ENCODE results near the gene SNX32. TPM values are rescaled to one million over a fixed set of nuclear protein-coding genes. Genes with fewer than 3 reads are reported as not detected.
A peak's percentile ranks its signal among the peaks of the same experiment; 100 is the strongest.

SNX32 gene
- polyA plus RNA-seq, 3 donors = 2.1 to 3.3 (median 2.3) TPM

DNA sequence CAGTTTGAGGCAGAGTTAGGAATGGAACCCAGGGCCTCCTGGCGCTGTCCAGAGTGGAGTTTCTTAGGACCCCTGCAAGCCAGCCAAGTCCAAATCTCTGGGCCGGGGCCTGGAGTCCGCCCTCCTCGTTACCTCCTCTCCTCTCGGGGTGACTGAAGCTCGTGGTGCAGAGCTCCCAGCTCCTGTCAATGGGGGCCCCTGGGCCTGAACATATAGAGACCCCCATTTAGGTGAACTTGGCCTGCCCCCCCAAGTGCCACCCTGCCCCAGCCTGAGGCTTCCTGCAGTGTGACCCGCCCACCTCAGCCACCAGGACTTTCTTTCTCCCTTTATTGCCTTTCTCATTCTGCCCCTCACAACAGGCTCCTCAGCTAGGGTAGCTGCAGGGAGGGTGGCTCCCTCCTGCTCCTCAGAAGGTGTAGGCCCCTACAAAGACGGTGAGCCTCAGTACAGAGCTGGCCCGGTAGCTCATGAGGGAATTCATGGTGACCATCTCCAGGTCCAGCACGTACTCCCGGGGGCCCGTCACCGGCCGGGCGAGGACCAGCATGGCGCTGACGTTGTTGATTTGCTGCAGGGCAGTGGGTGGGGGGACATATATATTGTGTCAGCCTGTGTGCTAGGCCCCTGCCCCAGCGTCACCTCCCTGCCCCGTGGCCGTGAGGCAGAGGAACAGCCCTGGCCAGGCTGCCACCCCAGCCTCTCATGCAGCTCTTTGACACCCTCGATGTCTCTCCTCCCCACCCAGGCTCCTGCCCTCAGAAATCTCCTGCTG is 32.9 kb downstream of the SNX32 start:
- no peak for DNase-seq

DNA sequence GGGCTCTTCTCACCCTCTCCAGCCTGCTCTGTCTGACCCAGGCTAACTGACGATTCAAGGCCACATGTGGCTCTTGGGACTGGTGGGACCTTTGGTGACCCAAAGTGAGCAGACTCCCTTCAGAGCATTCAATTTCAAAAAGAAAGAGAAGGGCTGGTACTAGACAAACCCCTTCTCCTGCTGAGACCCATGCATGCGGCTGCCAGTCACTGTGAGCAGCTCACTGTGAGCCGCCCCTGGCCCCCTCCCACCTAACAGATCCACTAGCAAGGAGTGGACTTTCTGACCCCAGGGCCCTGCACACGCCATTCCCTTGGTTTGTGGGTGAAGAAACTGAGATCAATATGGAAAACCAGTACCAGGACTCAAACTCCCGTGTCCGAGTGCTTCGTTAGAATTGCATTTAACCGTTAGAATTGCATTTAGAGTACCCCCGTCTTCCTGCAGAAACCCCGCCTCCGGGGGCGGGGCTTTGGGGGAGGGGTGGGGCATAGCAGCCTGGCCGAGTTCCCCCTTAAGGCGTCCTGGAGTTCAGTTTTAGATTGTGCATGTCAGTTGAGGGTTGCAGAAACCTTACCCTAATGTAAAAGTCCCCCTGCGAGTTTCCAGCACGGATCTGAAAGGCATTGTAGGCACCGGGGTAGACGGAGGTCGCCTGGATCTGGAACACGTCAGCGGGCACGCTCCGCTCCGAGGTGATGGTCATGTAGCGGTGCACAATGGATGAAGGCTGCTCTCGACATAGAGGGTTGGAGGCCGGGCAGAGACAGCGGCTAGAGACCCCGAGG is 33.7 kb downstream of the SNX32 start:
- no peak for DNase-seq

DNA sequence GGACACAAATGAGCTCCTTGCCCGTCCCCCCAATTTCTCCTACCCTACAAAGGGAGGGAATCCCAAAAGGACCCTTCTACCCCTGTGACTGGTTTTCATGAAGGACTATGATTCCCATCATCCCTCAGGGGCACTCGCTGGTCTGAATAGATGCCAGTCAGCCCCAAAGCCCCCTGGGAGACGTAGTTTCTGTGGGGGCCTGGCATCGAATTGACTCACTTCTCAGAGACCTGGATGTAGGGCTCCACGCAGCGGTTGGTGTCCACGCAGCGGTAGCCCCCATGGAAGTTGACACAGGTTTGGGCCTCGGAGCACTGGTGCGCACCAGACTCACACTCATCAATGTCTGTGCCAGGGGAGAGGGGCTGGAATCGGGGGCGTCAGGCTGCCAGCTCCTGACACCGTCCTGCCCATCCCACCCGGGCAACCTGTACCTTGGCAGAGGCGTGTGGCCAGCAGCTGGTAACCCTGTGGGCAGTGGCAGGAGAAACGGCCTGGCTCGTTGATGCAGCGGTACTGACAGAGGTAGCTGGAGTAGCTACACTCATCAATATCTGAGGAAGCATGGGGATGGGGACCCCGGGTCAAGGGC is 34.4 kb downstream of the SNX32 start:
- DNase-seq = no peak

DNA sequence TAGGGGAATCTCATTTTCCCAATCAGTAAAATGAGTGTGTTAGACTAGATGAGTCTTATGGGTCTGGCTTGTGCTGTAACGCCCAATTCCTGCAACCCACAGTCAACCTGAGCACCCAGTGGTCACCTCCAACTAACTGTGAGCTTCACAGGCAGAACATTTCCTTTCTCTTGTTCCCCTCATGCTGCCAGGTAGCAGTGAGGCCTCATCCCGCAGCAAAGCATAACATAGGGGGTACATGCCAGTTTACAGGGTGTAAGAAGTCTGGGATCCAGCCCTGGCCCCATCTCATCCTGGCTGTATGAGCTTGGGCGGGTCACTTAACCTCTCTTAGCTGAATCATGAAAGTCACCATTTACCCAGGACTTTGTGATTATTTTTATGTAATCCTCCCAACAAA is 35.1 kb downstream of the SNX32 start:
- no peak for DNase-seq

DNA sequence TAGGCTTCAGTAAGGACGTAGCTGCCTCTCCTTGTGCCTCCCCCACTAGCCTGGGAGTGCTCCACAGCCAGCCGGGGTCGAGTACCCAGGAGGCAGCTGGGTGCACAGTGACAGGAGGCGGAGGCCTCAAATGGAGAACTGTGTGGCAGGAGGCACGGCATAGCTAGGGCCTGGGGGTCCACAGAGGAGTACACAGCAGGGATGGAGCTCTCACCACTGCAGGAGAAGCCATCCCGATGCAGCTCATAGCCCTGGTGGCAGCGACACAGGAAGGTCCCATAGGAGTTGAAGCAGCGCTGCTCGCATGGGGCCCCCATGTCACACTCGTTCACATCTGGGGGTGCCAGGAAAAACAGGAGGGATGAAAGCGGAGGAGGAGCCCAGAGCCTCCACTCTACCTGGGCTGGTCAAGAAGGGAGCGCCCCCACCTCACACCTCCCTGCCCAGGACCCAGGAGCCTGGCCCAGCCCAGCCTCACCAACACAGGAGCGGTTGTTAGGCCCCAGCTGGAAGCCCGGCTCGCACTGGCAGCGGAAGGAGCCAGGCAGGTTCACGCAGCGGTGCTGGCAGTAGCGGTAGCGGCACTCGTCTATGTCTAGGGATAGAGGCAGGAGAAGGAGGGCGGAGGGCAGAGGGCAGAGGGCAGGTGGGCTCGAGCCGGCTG is 36.0 kb downstream of the SNX32 start:
- DNase-seq = no peak

DNA sequence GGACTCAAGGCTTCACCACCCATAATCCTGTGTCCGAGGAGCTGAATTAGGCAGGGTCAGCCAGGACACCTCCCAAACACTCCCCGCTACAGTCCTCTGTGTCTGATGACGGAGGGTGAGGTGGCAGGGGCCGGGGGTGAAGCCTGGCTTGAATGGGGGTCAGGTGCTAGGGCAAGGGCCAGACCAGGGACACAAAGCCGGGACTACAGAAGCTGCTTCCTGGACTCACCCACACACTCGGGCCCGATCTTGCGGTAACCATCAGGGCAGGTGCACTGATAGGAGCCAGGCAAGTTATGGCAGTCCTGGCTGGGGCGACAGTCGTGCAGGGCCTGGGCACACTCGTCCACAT is 36.5 kb downstream of the SNX32 start:
- DNase-seq = no peak

DNA sequence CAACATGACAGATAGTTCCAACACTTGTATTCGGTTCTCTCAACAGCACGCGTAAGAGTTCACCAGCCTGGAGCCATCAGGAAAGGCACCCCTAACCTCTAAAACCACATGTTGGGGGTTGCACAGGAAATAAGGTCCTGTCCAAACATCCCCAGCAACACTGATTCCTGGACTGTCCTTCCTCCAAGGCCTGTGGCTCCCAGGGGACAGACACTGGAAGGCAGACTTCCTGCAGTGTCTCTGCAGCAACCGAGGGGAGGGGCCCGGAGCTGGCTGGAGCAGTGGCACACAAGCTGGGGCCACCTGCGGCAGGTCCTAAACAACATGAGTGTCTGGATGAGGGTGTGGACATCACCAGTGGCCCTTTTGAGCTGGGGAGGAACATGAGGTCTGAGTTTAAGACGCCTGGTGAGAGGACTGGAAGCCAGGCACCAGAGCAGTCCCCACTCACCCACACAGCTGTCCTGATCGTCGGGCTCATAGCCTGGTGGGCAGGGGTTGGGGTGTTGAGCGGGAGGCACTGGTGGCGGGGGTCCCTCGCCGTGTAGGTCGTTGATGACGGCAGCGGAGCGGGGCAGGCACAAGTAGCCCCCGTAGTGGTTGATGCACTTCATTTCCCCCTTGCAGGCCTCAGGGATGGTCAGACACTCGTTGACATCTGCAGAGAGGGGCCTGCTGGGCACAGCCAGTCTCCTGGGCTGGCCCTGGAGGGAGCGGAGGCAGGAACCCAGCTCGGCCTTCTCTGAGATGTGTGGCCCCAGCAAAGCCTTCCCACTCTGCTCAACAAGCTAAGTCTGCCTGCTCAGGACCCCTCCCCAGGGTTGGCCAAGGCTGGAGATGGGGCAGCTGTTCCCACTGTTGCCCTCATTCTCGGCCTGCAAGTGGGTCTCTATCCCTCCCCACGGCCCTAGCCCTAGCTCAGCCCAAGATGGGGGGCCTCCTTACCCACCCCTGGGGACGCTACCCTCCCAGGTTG is 37.2 kb downstream of the SNX32 start:
- DNase-seq = no peak

DNA sequence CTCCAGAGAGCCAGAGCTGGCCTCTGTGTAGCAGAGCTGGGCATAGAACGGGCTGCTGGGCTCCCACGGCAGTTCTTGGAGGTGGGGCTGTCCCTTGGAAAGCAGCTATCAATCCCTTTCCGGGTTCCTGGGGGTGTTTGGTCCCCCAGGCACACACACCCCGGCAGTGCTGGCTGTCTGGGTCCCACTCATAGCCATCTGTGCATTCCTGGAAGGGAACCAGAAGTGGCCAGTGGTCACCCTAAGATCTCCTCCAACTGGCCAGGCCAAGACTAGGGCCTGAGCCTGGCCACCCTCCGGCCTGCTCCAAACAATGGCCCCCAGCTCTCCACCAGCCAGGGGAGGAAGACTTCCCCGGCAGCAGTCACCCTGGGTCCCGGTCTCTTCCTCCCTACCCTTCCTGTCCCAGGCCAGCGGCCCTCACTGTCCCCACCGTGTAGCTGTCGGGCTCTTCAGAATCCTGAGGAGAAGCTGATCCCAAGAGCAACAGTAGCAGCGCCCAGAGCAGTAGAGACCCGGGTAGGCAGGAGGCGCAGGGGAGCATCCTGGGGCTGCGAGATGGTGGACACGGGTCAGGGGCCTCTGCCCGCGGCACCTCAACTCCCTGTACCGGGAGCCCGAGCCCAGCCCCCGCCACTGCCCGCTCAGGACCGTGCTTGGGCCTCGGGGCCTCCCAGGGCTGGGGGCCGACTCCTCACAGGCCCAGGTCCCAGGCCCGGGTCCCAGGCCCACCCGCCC is 38.2 kb downstream of the SNX32 start:
- DNase-seq = no peak

DNA sequence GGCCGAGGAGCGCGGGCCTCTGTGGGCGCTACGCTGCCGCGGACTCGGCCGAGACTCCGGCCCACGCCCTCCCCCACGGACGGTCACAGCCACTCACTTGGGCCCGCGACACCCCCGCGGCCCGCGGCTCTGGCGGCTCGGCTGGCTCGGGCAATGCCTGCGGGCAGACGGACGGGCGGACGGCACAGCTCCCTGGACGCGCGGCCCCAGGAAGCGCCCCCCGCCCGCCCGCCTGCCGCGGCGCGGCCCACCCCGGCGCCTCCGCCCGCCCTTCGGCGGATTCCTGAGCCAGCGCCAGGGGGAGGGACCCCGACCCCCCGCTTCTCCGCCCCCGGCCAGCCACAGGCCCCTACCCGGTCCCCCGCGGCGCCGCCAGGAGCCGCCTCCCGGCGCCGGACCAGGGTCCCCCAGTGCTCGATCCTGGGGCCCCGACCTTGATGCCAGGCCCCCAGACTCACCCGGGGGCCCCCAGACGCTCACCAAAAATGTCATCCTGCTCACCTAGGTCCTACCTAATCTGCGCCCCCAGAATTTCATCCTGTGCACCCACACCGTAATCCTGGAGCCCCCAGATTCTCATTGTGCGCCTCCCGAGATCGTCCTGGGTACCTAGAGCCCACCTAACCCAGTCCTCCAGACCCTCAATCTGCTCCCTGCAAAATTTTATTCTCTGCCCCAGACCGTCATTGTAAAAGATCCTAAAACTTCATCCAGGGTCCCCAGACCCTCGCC is 39.0 kb downstream of the SNX32 start, which contains the start of gene EFEMP2:
Gene EFEMP2, minus strand, starts transcription at position 215 of the 732 bp plus-strand sequence. CDS start 446 bp downstream, outside the sequence.
- DNase-seq = no peak

DNA sequence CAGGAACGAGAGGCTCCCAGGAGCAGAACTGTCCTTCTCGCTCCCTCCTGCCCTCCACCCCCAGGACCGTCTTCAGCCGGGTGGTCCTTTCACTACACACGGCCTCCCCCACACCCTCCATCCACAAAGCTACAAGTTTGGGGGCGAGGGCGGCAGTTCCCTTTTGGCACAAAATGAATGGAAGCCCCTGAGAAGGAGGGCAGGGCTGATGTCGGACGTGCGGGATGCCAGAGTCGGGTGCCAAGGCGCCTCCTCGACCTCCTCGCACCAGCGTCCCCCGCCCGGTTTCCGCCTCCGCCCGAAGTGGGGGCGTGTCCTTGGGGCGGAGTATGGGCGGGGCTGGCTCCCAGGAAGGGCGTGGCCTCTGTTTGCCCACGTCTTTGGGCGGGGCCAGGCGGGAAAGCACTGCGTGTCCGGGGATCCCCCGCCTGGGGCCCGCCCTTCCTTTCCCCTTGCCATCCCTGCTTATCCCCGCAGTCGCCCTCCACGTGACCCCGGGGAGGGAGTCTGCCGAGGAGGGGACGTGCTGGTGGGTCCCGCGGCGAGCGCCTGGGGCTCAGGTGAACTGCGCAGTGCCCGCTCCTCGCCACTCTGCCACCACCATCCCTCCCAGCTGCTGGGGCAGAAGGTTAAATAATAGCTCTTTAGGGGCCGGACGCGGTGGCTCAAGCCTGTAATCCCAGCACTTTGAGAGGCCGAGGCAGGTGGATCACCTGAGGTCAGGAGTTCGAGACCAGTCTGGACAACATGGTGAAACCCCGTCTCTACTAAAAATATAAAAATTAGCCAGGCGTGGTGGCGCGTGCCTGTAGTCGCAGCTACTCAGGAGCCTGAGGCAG is 39.8 kb downstream of the SNX32 start:
- DNase-seq = peak; percentile 91

DNA sequence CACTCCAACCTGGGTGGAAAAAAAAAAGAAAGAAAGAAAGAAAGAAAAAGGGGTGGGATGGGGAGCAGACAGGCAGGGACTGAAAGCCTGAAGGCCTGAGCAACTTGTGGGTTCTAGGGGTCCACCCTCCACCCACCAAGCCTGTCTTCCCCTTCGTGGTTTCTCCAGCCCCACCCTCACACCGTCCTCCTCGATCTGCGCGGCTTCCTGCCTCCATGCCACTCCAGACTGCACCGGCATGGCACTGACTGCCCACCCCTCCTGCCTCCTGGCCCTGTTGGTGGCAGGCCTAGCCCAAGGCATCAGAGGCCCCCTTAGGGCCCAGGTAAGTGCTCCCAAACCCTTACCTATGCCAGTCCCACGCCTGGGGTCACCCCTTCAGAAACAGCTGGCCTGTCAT is 45.9 kb downstream of the SNX32 start, which contains the start of gene CTSW:
Gene CTSW, plus strand, starts transcription at position 221 of the 400 bp plus-strand sequence. Its CDS starts 18 bp downstream, at position 239.
- no peak for DNase-seq

DNA sequence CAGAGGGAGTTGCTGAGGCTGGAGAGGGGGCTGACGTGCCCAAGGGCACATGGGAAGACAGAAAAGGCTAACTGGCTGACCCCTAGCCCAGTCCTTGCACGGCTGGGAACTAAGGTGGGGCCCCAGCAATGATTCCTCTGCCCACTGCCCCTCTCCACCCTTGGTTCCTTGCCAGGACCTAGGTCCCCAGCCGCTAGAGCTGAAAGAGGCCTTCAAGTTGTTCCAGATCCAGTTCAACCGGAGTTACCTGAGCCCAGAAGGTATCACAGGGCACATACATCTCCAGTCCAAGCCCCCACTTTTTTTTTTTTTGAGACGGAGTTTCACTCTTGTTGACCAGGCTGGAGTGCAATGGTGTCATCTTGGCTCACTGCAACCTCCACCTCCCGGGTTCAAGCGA is 46.3 kb downstream of the SNX32 start:
- DNase-seq = no peak

DNA sequence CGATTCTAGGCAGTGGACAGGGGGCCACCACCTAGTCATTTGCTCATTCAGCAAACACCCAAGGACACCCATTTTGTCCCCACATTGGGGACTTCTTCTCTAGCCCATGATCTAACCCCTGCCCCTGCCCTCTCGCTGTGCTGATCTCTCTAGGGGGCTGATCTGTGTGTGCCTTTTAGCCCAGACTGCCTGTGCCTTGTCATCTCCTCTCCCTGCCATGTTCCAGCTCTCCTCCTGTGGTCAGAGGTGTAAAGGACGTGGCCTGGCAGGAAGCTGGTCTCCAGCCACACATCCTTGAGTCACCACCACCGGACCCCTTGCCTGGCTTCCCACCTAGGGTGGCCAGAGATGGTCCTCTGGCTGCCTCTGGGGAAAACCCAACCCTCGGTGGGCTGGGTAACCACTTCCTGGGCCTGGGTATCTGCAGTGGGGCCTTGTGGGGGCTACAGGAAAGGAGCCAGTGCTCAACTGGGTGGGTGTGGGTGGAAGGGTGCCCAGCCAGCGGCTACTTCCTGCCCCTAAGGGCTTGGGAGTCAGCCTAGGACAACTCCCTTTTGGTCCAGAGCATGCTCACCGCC is 47.2 kb downstream of the SNX32 start:
- DNase-seq = no peak

DNA sequence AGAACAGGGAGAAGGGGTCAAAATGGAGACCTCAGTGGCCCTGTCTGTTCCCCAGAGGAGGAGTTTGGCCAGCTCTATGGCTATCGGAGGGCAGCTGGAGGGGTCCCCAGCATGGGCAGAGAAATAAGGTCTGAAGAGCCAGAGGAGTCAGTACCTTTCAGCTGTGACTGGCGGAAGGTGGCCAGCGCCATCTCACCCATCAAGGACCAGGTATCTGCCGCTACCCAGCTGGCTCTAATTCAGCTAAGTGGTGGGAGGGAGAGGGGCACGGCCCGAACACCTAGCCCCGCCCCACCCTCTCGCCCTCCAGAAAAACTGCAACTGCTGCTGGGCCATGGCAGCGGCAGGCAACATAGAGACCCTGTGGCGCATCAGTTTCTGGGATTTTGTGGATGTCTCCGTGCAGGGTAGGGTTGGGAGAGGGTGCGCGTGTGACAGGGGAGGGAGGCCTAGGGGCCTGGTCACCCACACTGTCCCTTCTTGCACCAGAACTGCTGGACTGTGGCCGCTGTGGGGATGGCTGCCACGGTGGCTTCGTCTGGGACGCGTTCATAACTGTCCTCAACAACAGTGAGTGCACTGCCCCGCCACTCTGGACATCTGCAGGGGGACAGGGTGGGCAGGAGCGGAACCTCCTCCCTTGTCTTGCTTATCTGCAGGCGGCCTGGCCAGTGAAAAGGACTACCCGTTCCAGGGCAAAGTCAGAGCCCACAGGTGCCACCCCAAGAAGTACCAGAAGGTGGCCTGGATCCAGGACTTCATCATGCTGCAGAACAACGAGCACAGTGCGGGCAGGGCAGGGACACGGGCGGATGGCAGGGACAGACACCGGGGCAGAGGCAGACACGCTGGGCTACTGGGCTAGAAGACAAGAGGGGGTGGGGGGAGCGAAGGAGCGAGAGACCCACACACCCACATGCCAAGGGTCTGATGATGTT is 48.6 kb downstream of the SNX32 start:
- DNase-seq = no peak

DNA sequence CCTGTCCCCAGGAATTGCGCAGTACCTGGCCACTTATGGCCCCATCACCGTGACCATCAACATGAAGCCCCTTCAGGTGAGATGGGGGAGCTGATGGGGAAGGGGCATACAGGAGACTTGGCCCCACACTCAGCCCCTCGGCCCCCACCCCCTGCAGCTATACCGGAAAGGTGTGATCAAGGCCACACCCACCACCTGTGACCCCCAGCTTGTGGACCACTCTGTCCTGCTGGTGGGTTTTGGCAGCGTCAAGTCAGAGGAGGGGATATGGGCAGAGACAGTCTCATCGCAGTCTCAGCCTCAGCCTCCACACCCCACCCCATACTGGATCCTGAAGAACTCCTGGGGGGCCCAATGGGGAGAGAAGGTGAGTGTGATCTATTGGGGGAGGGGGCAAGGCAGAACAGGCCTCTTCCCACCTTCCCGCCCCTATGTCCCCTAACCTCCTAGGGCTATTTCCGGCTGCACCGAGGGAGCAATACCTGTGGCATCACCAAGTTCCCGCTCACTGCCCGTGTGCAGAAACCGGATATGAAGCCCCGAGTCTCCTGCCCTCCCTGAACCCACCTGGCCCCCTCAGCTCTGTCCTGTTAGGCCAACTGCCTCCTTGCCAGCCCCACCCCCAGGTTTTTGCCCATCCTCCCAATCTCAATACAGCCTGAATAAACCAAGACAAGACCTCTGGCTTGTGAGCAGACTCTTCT is 49.4 kb downstream of the SNX32 start:
- no peak for DNase-seq
